Measurements from ENCODE around the gene SSTR3. TPM values are rescaled to one million over a fixed set of nuclear protein-coding genes. Genes with fewer than 3 reads are reported as not detected.

Gene SSTR3
- total RNA-seq, 1 donor from 2014 or later = not detected

DNA sequence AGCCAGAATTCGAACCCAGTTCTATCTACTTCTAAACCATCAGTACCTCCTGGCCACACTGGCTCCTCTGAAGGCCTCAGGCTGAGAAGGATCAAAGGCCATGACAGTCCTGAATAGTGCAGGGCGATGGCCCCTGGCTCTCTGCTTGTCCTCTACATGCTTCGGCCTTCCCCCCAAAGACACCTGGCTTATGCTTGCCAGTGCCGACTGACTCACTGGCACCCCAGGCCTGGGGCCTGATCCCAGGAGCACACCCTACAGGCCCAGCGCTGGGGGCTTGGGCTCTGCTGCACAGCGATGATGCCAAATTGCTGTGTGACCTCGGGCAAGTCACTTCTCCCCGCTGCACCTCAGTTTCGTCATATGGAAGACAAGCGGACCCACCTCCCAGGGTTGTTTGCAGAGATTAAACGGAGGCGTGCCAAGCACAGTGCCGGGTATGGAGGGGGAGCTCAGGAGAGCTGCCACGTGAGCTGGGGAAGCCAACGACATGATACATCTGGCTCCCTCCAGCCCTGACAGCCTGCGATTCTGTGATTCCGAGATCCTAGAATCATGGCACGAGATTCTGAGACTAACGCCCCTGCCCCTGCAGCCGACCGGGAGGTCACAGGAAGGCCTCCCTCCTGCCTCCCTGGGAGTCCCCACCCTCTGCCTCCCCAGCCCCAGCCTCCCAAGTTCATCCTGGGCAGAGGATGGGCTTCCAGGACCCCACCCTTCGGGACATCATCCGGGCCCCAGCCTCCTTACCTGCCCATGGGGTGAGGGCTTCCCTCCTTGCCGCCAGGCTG lies 1.0 kb downstream of the SSTR3 start:
- peaks cover 3% of the 10 kb centered on the region for H3K27me3 ChIP-seq
- H3K4me3 ChIP-seq = no peak overlapping the region
- intact Hi-C loops (cut with DNase I) = no loop called here
- TF ChIP-seq, protein P1, sequence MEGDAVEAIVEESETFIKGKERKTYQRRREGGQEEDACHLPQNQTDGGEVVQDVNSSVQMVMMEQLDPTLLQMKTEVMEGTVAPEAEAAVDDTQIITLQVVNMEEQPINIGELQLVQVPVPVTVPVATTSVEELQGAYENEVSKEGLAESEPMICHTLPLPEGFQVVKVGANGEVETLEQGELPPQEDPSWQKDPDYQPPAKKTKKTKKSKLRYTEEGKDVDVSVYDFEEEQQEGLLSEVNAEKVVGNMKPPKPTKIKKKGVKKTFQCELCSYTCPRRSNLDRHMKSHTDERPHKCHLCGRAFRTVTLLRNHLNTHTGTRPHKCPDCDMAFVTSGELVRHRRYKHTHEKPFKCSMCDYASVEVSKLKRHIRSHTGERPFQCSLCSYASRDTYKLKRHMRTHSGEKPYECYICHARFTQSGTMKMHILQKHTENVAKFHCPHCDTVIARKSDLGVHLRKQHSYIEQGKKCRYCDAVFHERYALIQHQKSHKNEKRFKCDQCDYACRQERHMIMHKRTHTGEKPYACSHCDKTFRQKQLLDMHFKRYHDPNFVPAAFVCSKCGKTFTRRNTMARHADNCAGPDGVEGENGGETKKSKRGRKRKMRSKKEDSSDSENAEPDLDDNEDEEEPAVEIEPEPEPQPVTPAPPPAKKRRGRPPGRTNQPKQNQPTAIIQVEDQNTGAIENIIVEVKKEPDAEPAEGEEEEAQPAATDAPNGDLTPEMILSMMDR (IDR thresholded peaks at IDR 0.05) = no peak
- DNase-seq (peak; percentile 45), ATAC-seq (no peak)
- no peaks in the 10 kb centered on the region for H3K36me3 ChIP-seq
- H3K9me3 ChIP-seq = no peaks in the 10 kb centered on the region
- H3K27ac ChIP-seq = no peak overlapping the region
- H3K4me1 ChIP-seq = no peaks in the 10 kb centered on the region

DNA sequence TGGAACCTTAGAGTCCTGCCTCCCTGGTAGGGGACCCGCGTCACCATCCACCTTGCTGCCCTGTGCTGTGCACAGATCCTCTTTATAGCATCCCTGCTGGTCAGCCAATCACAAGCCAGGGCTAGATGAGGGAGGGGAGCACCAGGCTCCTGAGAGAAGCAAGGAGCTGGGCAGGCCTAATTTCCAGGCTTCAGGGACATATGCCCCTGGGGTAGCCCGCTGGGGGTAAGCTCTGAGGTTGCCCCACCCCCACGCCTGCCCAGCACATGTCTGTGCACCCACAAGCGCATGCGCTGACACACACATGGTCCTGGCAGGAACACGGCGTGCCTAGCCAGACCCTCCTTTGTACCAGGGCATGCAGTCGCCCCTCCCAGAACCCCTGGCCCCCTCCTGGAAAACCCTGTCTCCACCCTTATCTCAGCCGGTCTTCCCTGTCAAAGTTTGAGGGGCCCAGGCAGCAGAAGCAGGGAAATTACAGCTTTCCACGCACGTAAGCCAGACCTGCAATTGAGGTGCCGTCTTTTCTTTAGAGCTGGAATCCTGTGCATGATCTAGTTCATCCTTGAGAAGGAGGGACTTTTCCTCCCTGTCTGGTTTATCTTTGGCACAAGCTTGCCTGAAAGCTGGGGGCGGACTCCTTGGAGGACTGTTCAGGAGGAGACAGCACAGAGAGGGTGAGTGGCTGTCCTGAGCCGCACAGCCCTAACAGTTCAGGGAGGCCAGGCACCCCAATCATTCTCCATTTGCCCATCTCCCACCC lies 2.1 kb downstream of the SSTR3 start:
- no peaks in the 10 kb centered on the region for H3K36me3 ChIP-seq
- H3K9me3 ChIP-seq = no peaks in the 10 kb centered on the region
- TF ChIP-seq, protein P1 (IDR thresholded peaks at IDR 0.05) = no peak
- ATAC-seq (no peak), DNase-seq (no peak)
- peaks cover 3% of the 10 kb centered on the region for H3K27me3 ChIP-seq
- no peak overlapping the region for H3K27ac ChIP-seq
- no peak overlapping the region for H3K4me3 ChIP-seq
- H3K4me1 ChIP-seq = no peaks in the 10 kb centered on the region
- intact Hi-C loops (cut with DNase I) = no loop called here

DNA sequence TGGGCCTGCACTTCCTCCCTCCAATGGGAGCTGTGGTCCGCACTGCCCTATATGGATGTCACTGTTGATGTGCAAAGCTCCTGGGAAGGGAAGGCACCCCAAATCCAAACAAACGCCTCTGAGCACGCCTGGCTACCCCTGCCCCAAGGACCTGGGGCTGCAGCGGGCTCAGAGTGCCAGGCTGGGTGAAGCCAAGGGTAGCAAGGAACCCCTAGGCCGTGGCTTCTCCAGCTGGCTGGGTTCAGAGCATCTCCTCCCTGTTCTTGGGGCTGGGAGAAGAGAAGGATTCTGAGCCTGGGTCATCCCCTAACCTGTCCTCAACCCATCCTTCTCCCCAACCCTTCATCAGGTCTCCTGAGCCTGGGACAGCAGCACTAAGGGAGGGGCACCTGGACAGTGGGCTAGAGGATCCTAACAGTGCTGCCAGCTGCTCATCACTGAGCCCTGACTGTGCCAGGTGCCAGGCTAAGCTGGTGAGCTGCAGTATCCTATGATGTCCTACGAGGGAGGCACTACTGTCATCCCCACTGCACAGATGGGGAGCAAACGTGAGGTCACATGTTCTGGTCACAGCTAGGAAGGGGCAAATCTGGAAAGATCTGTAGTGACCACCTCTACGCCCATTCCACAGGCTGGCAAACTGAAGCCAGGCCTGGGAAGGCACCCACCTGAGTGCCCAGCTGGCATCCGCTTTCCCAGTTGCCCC lies 3.0 kb downstream of the SSTR3 start:
- DNase-seq (no peak), ATAC-seq (no peak)
- Histone ChIP-seq H3K4me3 (no peak overlapping the region), H3K27ac (no peak overlapping the region), H3K27me3 (peaks cover 3% of the 10 kb centered on the region), H3K36me3 (no peaks in the 10 kb centered on the region), H3K9me3 (no peaks in the 10 kb centered on the region), H3K4me1 (no peaks in the 10 kb centered on the region)
- TF ChIP-seq, protein P1 (IDR thresholded peaks at IDR 0.05) = no peak
- intact Hi-C loops (cut with DNase I) = no loop called here

DNA sequence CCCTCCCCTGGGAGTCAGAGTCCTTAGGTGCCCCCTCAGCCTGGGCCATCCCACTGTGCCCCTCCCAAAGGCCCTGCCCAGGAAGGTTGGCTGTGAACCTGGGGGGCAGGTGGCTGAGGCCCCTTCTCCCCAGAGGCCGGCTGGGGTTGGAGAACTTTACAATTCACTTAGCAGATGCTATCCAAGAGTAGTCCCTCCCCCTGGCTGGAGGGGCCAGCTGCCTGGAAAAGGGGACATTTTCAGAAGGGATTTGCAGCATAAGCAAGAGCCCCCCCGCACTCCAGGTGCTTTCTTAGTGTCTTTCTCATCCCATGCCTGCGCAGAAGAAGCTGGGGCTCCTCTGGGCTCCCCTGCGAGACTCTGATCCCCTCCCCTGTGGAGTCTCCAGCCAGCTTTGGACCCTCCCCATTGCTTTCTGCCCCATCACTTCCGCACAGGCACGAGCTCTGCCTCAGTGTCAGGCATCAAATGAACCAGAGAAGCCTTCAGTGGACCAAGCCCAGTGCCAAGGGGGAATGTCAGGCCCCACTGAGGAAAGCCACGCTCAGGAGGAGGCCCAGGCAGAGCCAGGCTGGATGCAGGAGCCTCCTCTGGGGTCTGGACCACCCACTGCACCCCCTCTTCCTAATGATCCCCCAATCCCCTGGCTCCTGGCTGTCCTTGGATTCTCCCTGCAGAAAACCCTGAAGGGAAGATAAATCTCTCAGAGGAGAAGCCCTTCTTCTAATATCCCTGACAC lies 3.7 kb downstream of the SSTR3 start:
- Histone ChIP-seq H3K4me1 (no peaks in the 10 kb centered on the region), H3K4me3 (no peak overlapping the region), H3K27me3 (peaks cover 3% of the 10 kb centered on the region), H3K9me3 (no peaks in the 10 kb centered on the region), H3K27ac (no peak overlapping the region), H3K36me3 (no peaks in the 10 kb centered on the region)
- TF ChIP-seq, protein P1 (IDR thresholded peaks at IDR 0.05) = no peak
- intact Hi-C loops (cut with DNase I) = no loop called here
- DNase-seq = peak; percentile 37
- no peak for ATAC-seq

DNA sequence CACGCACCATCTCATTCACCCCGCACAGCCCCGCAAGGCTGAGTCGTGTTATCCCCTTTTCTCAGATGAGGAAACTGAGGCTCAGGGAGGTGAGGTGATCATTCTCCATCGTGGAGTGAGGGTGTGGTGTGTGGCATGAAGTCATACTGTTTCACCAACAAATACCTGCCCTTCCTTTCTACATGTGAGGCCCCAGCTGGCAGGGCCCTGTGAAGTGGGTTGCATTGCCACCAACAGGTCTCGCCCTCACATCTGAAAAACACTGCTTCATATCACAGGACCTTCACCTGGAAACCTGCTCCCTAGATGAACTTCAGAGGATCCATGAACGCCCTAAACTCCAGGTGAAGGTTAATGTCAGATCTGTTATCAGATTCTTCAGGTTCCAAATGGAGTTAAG lies 4.3 kb downstream of the SSTR3 start:
- H3K36me3 ChIP-seq = no peaks in the 10 kb centered on the region
- intact Hi-C loops (cut with DNase I) = no loop called here
- H3K27ac ChIP-seq = no peak overlapping the region
- DNase-seq = no peak
- H3K4me1 ChIP-seq = no peaks in the 10 kb centered on the region
- no peaks in the 10 kb centered on the region for H3K9me3 ChIP-seq
- H3K4me3 ChIP-seq = no peak overlapping the region
- no peak for ATAC-seq
- peaks cover 3% of the 10 kb centered on the region for H3K27me3 ChIP-seq
- TF ChIP-seq, protein P1 (IDR thresholded peaks at IDR 0.05) = no peak

All from upper lobe of right lung (tissue), 1 donor.